Measurements from ENCODE around the gene TRPM2.

The TRPM2 gene

DNA sequence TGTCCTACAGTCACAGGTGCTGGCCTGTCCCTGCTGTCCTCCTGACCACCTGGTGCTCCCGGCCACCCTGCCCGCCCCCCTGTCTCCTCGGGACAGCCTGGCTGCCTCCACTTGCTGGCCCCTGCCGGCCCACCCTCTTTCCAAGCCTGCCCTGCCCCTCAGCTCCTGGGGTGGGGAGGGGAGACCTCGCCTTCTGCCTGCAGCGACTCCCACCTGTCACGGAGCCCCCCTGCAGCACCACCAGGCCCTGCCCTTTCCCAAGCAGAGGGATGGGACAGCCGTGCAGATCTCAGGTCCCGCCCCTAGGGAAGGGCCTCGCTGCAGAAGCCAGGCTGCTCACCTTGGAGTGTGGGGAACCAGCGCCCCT, 109.4 kb downstream of the TRPM2 start:
- in situ Hi-C loops (cut with HindIII; ENCODE audit: low sequenced_read_pairs), result no loop called here
- no peak for DNase-seq (ENCODE audit: low read depth)
- H3K4me3 ChIP-seq (ENCODE audit: low read depth, low read length), result no peak overlapping the region
- TF ChIP-seq, protein P1, sequence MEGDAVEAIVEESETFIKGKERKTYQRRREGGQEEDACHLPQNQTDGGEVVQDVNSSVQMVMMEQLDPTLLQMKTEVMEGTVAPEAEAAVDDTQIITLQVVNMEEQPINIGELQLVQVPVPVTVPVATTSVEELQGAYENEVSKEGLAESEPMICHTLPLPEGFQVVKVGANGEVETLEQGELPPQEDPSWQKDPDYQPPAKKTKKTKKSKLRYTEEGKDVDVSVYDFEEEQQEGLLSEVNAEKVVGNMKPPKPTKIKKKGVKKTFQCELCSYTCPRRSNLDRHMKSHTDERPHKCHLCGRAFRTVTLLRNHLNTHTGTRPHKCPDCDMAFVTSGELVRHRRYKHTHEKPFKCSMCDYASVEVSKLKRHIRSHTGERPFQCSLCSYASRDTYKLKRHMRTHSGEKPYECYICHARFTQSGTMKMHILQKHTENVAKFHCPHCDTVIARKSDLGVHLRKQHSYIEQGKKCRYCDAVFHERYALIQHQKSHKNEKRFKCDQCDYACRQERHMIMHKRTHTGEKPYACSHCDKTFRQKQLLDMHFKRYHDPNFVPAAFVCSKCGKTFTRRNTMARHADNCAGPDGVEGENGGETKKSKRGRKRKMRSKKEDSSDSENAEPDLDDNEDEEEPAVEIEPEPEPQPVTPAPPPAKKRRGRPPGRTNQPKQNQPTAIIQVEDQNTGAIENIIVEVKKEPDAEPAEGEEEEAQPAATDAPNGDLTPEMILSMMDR (IDR thresholded peaks at IDR 0.05; ENCODE audit: low read depth, low read length, missing control alignments), result no peak

DNA sequence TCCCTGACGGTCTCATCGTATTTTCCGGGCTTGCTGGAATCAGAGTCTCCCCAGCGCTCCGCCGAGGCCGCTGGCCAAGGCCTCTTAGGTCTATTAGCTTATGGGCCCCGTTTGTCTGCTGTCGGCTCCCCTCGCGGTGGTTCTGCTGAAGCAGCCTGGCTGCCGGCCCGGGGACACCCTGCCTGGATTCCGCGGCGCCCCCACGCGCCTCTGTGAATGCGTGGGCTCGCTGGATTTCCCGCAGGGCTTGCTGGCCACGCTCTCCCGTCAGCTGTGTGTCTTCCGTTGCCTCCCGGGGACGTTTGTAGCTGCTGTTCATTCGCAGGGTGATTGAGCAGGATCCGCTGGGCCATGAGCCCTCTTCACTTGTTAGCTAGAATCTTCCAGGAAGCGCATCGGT, 110.3 kb downstream of the TRPM2 start:
- no peak overlapping the region for H3K4me3 ChIP-seq (ENCODE audit: low read depth, low read length)
- no peak for DNase-seq (ENCODE audit: low read depth)
- in situ Hi-C loops (cut with HindIII; ENCODE audit: low sequenced_read_pairs), result no loop called here
- TF ChIP-seq, protein P1 (IDR thresholded peaks at IDR 0.05; ENCODE audit: low read depth, low read length, missing control alignments), result no peak

DNA sequence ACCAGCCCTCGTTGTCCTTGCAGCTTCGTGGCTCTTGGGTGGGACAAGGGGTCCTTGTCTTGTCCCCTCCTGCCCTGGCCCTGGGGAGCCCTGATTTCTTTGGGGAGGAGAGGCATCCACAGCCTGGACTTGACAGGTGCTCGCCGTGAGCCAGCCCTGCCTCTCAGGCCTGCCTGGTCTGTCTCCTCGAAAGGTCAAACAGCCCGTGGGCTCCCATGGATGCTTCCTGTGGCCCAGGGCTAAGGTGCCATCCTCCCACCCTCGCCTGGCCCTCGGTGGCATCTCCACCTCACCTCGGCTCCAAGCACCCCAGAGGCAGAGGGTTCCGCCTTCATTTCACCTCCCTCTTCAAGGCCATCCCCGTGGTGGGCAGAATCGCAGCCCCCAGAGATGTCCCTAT, 110.9 kb downstream of the TRPM2 start:
- no peak for DNase-seq (ENCODE audit: low read depth)
- in situ Hi-C loops (cut with HindIII; ENCODE audit: low sequenced_read_pairs), result no loop called here
- H3K4me3 ChIP-seq (ENCODE audit: low read depth, low read length), result no peak overlapping the region
- TF ChIP-seq, protein P1 (IDR thresholded peaks at IDR 0.05; ENCODE audit: low read depth, low read length, missing control alignments), result no peak

DNA sequence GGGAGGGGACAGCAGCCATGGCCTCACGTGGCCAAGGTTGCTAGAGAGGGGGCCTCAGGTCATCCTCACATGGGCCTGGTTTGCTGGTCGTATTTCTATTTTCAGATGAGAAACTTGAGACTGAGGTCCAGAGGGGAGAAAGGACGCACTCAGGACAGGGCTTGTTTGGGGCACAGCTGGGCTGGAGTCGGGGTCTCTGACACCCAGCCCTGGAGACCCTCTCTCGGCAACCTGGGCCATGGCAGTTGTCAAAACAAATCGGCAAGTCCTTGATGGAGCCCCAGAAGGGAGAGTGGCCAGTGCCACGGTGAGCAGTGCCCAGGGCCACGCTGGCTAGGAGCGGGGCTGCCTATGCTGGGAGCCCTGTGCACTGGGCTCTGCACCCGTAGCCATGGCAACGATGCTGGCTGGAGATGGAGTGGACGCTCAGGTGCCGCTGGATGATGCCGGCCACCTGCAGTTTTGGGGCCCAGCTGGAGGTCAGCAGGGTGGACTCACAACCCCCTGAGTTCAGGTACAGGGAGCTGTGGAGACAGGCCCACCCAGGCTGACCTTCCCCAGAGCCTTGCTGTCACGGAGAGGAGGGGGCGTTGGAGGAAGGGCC, 113.0 kb downstream of the TRPM2 start:
- TF ChIP-seq, protein P1 (IDR thresholded peaks at IDR 0.05; ENCODE audit: low read depth, low read length, missing control alignments), result no peak
- in situ Hi-C loops (cut with HindIII; ENCODE audit: low sequenced_read_pairs), result no loop called here
- no peak for DNase-seq (ENCODE audit: low read depth)

DNA sequence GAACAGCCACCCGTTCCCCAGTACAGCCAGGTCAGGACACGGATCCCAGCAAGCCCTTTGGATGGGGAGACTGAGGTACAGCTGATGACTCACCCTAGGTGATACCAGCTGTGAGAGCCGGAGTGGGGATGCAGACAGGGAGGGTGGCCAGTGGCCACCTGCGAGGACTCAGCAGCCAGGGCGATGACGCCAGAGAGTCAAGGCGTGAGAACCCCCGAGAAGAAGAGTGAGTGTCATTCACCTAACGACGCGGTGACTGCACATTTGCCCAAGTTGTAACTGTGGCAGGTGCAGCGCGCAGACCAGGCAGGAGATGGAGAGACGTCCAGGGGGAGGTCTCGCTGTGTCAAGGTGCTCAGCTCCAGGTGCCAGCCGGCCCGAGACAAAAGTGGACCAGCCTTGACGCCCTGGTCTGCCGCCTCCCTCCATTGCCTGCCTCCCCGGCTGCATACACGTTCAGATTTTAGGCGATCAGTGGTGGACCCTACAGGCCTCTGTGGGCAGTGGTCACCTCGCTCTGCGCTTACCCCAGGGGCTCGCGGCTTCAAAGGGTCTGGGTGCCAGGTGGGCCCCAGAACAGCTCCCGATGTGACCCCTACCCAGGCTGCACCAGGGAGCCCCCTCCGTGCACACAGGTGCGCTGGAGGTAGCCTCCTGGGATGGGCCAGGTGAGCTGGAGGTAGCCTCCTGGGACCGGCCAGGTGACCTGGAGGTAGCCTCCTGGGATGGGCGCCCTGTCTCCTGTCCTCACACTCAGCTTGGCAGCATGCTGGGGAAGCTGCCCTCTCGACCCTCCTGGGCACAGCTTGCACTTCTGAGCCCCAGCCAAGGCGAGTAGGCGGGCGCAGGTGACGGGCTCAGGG, 113.8 kb downstream of the TRPM2 start:
- H3K4me3 ChIP-seq (ENCODE audit: low read depth, low read length), result no peak overlapping the region
- no peak for DNase-seq (ENCODE audit: low read depth)
- TF ChIP-seq, protein P1 (IDR thresholded peaks at IDR 0.05; ENCODE audit: low read depth, low read length, missing control alignments), result no peak
- in situ Hi-C loops (cut with HindIII; ENCODE audit: low sequenced_read_pairs), result no loop called here

More for the DNA sequence above, 113.0 kb downstream of the TRPM2 start:
- no peak overlapping the region for H3K4me3 ChIP-seq (ENCODE audit: low read depth, low read length)

DNA sequence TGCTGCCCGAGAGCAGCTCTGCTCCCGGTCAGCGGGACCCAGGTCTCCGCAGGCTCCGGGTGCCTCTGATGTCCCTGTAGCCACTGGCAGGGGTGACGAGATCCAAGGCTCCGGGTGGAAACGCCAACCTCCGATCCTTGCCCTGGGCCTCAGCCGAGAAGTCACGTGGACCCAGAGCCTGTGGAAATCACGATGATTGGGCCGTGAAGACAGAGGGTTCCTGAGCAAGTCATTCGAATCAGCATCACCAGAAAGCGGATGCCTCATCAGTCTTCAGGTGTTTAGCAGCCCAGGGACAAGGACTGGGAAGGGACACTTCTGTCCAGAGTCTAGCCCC, 114.4 kb downstream of the TRPM2 start:
- in situ Hi-C loops (cut with HindIII; ENCODE audit: low sequenced_read_pairs), result no loop called here
- TF ChIP-seq, protein P1 (IDR thresholded peaks at IDR 0.05; ENCODE audit: low read depth, low read length, missing control alignments), result no peak
- no peak overlapping the region for H3K4me3 ChIP-seq (ENCODE audit: low read depth, low read length)
- no peak for DNase-seq (ENCODE audit: low read depth)

Data from astrocyte of the cerebellum (primary cell).